Loucy (cell line): ENCODE measurements around the gene CYCS.

Experiments
- H2AFZ ChIP-seq: fragments of 200-600 bp; sonication (generic); 2 replicates; pipeline ENCODE4 v1.6.0; 2016; ENCODE audit warnings: antibody characterized with exemption, mild to moderate bottlenecking, low read length, moderate library complexity
- H3F3A ChIP-seq: fragments of 200-600 bp; 2 replicates; pipeline ENCODE4 v1.6.0; 2016; ENCODE audit warnings: antibody characterized with exemption, low read depth, mild to moderate bottlenecking
- H3K27me3 ChIP-seq: fragments of 200-600 bp; sonication (generic); 2 replicates; pipeline ENCODE4 v1.6.1; 2014; ENCODE audit warnings: low read length, mild to moderate bottlenecking; ENCODE audit not compliant: insufficient read depth, poor library complexity, severe bottlenecking
- H3K36me3 ChIP-seq: fragments of 200-600 bp; sonication (generic); 2 replicates; pipeline ENCODE4 v1.6.1; 2016; ENCODE audit warnings: low read length; ENCODE audit not compliant: insufficient read depth
- H3K4me1 ChIP-seq: fragments of 200-600 bp; sonication (generic); 2 replicates; pipeline ENCODE4 v1.5.1; 2014; ENCODE audit warnings: low read length, mild to moderate bottlenecking; ENCODE audit not compliant: insufficient read depth, poor library complexity, severe bottlenecking
- H3K4me2 ChIP-seq: fragments of 200-600 bp; sonication (generic); 2 replicates; pipeline ENCODE4 v1.6.0; 2014; ENCODE audit warnings: antibody characterized with exemption, low read length, low read depth, mild to moderate bottlenecking; ENCODE audit not compliant: poor library complexity, severe bottlenecking
- H3K4me3 ChIP-seq: fragments of 200-600 bp; sonication (generic); 2 replicates; pipeline ENCODE4 v1.5.1; 2014; ENCODE audit warnings: low read length, mild to moderate bottlenecking, mixed read lengths; ENCODE audit not compliant: poor library complexity, severe bottlenecking
- H3K79me2 ChIP-seq: fragments of 200-600 bp; sonication (generic); 2 replicates; pipeline ENCODE4 v1.6.1; 2014; ENCODE audit warnings: low read length; ENCODE audit not compliant: insufficient read depth
- H3K9ac ChIP-seq: fragments of 200-600 bp; sonication (generic); 2 replicates; pipeline ENCODE4 v1.6.0; 2014; ENCODE audit warnings: mild to moderate bottlenecking, low read depth, low read length, moderate library complexity; ENCODE audit not compliant: poor library complexity, severe bottlenecking
- H3K9me2 ChIP-seq: fragments of 200-600 bp; sonication (generic); replicated peaks from 2 replicates; pipeline ENCODE4 v1.6.1; 2016; ENCODE audit warnings: low read depth, low read length, mixed read lengths
- H3K9me3 ChIP-seq: fragments of 200-600 bp; sonication (generic); 2 replicates; pipeline ENCODE4 v1.6.1; 2014; ENCODE audit warnings: mild to moderate bottlenecking, antibody characterized with exemption, low read length, low read depth; ENCODE audit not compliant: insufficient read depth
- H4K20me1 ChIP-seq: fragments of 200-600 bp; sonication (generic); 2 replicates; pipeline ENCODE4 v1.6.0; 2014; ENCODE audit warnings: antibody characterized with exemption, low read length, mild to moderate bottlenecking; ENCODE audit not compliant: insufficient read depth, poor library complexity, severe bottlenecking
- CTCF ChIP-seq: fragments of 200-600 bp; sonication (generic); conservative IDR thresholded peaks from 2 replicates; pipeline ENCODE4 v1.5.1; 2014; ENCODE audit warnings: mild to moderate bottlenecking, antibody characterized with exemption, low read length
- EZH2phosphoT487 ChIP-seq: fragments of 200-600 bp; IDR thresholded peaks from 2 replicates; pipeline ENCODE4 v1.6.1; 2018; ENCODE audit warnings: antibody characterized with exemption, mild to moderate bottlenecking, moderate library complexity, borderline replicate concordance

CYCS gene

GRCh38 chr7:25119102-25119501 is 6.0 kb downstream of the CYCS start:
- no peak for TF ChIP-seq EZH2phosphoT487
- H3K9ac ChIP-seq: no peak overlapping the region
- no peaks in the 10 kb centered on the region for H3F3A ChIP-seq
- H3K9me3 ChIP-seq: no peaks in the 10 kb centered on the region
- H3K9me2 ChIP-seq: no peaks in the 10 kb centered on the region
- no peak overlapping the region for H2AFZ ChIP-seq
- H3K79me2 ChIP-seq: peaks cover 40% of the 10 kb centered on the region
- H3K4me1 ChIP-seq: peaks cover 8% of the 10 kb centered on the region
- H3K36me3 ChIP-seq: peaks cover 32% of the 10 kb centered on the region; the same call in 1 of the 2 replicates
- no peak overlapping the region for H3K4me3 ChIP-seq
- no peaks in the 10 kb centered on the region for H3K27me3 ChIP-seq
- H4K20me1 ChIP-seq: peaks cover 21% of the 10 kb centered on the region
- no peak overlapping the region for H3K4me2 ChIP-seq

- Histone ChIP-seq H3F3A (no peaks in the 10 kb centered on the region), H2AFZ (no peak overlapping the region), H3K36me3 (peaks cover 32% of the 10 kb centered on the region; the same call in 1 of the 2 replicates), H3K27me3 (no peaks in the 10 kb centered on the region), H3K4me2 (no peak overlapping the region), H3K79me2 (peaks cover 31% of the 10 kb centered on the region), H4K20me1 (peaks cover 15% of the 10 kb centered on the region), H3K9ac (no peak overlapping the region), H3K4me1 (peaks cover 8% of the 10 kb centered on the region), H3K9me3 (no peaks in the 10 kb centered on the region), H3K4me3 (no peak overlapping the region), H3K9me2 (no peaks in the 10 kb centered on the region)
- no peak for TF ChIP-seq CTCF
- TF ChIP-seq EZH2phosphoT487: no peak
Observed at GRCh38 chr7:25118048-25118753, 6.9 kb downstream of the CYCS start.

- H3K4me3 ChIP-seq: no peak overlapping the region
- no peak for TF ChIP-seq EZH2phosphoT487
- no peak for TF ChIP-seq CTCF
- H3K9me2 ChIP-seq: no peaks in the 10 kb centered on the region
- H3K36me3 ChIP-seq: peaks cover 30% of the 10 kb centered on the region; the same call in 1 of the 2 replicates
- peaks cover 8% of the 10 kb centered on the region for H4K20me1 ChIP-seq
- H3K27me3 ChIP-seq: no peaks in the 10 kb centered on the region
- peaks cover 24% of the 10 kb centered on the region for H3K79me2 ChIP-seq
- peaks cover 3% of the 10 kb centered on the region for H3K4me1 ChIP-seq
- no peaks in the 10 kb centered on the region for H3F3A ChIP-seq
- no peak overlapping the region for H2AFZ ChIP-seq
- no peak overlapping the region for H3K9ac ChIP-seq
- no peaks in the 10 kb centered on the region for H3K9me3 ChIP-seq
- no peak overlapping the region for H3K4me2 ChIP-seq
Observed at GRCh38 chr7:25117226-25118047, 7.6 kb downstream of the CYCS start.
